Breast epithelium (tissue), 4 donors: ENCODE data around the gene FCN3. TPM values are rescaled to one million over a fixed set of nuclear protein-coding genes. Genes with fewer than 3 reads are reported as not detected.

ENCODE experiments used
- DNase-seq, 2 donors: peaks; one replicate each; pipeline ENCODE4 v3.0.0-alpha.2; 2019; ENCODE audit warnings: low spot score in 2 of 2
- H3K27ac ChIP-seq, 2 donors: fragments of 200-600 bp; sonication (generic) in 1 of 2; one replicate each; pipeline ENCODE4 v1.5.1; 2016 to 2019; ENCODE audit warnings: mild to moderate bottlenecking in 1 of 2
- H3K27me3 ChIP-seq, 2 donors: fragments of 200-600 bp; sonication (generic) in 1 of 2; one replicate each; pipeline versions ENCODE4 v1.5.1 to v1.6.0; 2017 to 2019; ENCODE audit warnings: control low read depth in 1 of 2, mild to moderate bottlenecking in 1 of 2
- H3K36me3 ChIP-seq: fragments of 200-600 bp; one replicate; pipeline ENCODE4 v1.5.1; 2019
- H3K4me1 ChIP-seq, 2 donors: fragments of 200-600 bp; sonication (generic); one replicate each; pipeline ENCODE4 v1.5.1; 2016 to 2019; ENCODE audit warnings: control low read depth in 1 of 2
- H3K4me3 ChIP-seq, 3 donors: fragments of 200-600 bp; sonication (generic); 1 replicate in 2 of 3; 2 replicates in 1 of 3; pipeline ENCODE4 v1.5.1; 2016 to 2019; ENCODE audit warnings: mild to moderate bottlenecking in 3 of 3, moderate library complexity in 2 of 3
- H3K9me3 ChIP-seq, 2 donors: fragments of 200-600 bp; sonication (generic) in 1 of 2; one replicate each; pipeline ENCODE4 v1.5.1; 2016 to 2019; ENCODE audit warnings: control low read depth in 1 of 2
- CTCF ChIP-seq, 3 donors: fragments of 450-650 bp; IDR thresholded peaks; one replicate each; pipeline ENCODE4 v1.5.1; 2016 to 2017; ENCODE audit warnings: antibody characterized with exemption in 3 of 3, mild to moderate bottlenecking in 3 of 3, moderate library complexity in 3 of 3
- POLR2A ChIP-seq: fragments of 450-650 bp; IDR thresholded peaks from one replicate; pipeline ENCODE4 v1.6.1; 2016; ENCODE audit warnings: antibody characterized with exemption, mild to moderate bottlenecking, moderate library complexity
- POLR2AphosphoS5 ChIP-seq, 3 donors: sonication (generic); formaldehyde crosslinking; IDR thresholded peaks; one replicate each; pipeline ENCODE4 v1.6.1; 2017; ENCODE audit warnings: antibody characterized with exemption in 3 of 3
- intact Hi-C: fragments of 100-400 bp; cut with DNase I; formaldehyde crosslinking; loops from one replicate; pipeline ENCODE4 v1.15.1; 2023; ENCODE audit warnings: low total_unique reads
- total RNA-seq, 3 donors: library from RNA; depleted of rRNA; stranded (reverse); fragments of >200 nt; gene quantifications; one replicate each; pipeline ENCODE4 v1.1.0, GENCODE V29; 2016

The FCN3 gene
- total RNA-seq, 3 donors from 2014 or later: 6.0 to 10.5 (median 7.4) TPM

GRCh38 chr1:27336756-27337155 is 37.9 kb downstream of the FCN3 start:
- Histone ChIP-seq H3K36me3 (peaks cover 5% of the 10 kb centered on the region), H3K27ac (no peak overlapping the region), H3K9me3 (no peaks in the 10 kb centered on the region), H3K4me1 (peaks cover 0 to 2% of the 10 kb centered on the region in 2 donors), H3K27me3 (no peaks in the 10 kb centered on the region), H3K4me3 (no peak overlapping the region)
- intact Hi-C loops: no loop called here
- DNase-seq: no peak
- TF ChIP-seq POLR2AphosphoS5 (IDR thresholded peaks at IDR 0.05) (no peak), POLR2A (no peak), CTCF (IDR thresholded peaks at IDR 0.05) (no peak)

- H3K4me1 ChIP-seq: no peaks in the 10 kb centered on the region
- no peak for DNase-seq
- no peak overlapping the region for H3K4me3 ChIP-seq
- H3K9me3 ChIP-seq: no peaks in the 10 kb centered on the region
- no peak overlapping the region for H3K27ac ChIP-seq
- H3K36me3 ChIP-seq: peaks cover 5% of the 10 kb centered on the region
- intact Hi-C loops: no loop called here
- no peak for TF ChIP-seq CTCF (IDR thresholded peaks at IDR 0.05)
- H3K27me3 ChIP-seq: no peaks in the 10 kb centered on the region
Observed at GRCh38 chr1:27335506-27336422, 38.9 kb downstream of the FCN3 start.

- TF ChIP-seq CTCF (IDR thresholded peaks at IDR 0.05): no peak
- no peak for TF ChIP-seq POLR2A
- no peak for TF ChIP-seq POLR2AphosphoS5 (IDR thresholded peaks at IDR 0.05)
- Histone ChIP-seq H3K27ac (no peak overlapping the region), H3K36me3 (peaks cover 5% of the 10 kb centered on the region), H3K27me3 (no peaks in the 10 kb centered on the region), H3K4me3 (no peak overlapping the region), H3K9me3 (no peaks in the 10 kb centered on the region), H3K4me1 (no peaks in the 10 kb centered on the region)
- intact Hi-C loops: no loop called here
- no peak for DNase-seq
Observed at GRCh38 chr1:27333717-27334279, 40.8 kb downstream of the FCN3 start.

- no peaks in the 10 kb centered on the region for H3K9me3 ChIP-seq
- H3K27ac ChIP-seq: peak overlapping the region in 1 of 2 donors; percentile 27
- no peak overlapping the region for H3K4me3 ChIP-seq
- TF ChIP-seq POLR2A (no peak), POLR2AphosphoS5 (IDR thresholded peaks at IDR 0.05) (no peak), CTCF (IDR thresholded peaks at IDR 0.05) (peak in 2 of 3 donors; percentile 65 to 73)
- intact Hi-C loops: no loop called here
- peaks cover 5% of the 10 kb centered on the region for H3K36me3 ChIP-seq
- H3K4me1 ChIP-seq: no peaks in the 10 kb centered on the region
- no peaks in the 10 kb centered on the region for H3K27me3 ChIP-seq
- DNase-seq: no peak
Observed at GRCh38 chr1:27332536-27333281, 41.9 kb downstream of the FCN3 start.
